ENCODE measurements around the gene HCRTR1.

The HCRTR1 gene

DNA sequence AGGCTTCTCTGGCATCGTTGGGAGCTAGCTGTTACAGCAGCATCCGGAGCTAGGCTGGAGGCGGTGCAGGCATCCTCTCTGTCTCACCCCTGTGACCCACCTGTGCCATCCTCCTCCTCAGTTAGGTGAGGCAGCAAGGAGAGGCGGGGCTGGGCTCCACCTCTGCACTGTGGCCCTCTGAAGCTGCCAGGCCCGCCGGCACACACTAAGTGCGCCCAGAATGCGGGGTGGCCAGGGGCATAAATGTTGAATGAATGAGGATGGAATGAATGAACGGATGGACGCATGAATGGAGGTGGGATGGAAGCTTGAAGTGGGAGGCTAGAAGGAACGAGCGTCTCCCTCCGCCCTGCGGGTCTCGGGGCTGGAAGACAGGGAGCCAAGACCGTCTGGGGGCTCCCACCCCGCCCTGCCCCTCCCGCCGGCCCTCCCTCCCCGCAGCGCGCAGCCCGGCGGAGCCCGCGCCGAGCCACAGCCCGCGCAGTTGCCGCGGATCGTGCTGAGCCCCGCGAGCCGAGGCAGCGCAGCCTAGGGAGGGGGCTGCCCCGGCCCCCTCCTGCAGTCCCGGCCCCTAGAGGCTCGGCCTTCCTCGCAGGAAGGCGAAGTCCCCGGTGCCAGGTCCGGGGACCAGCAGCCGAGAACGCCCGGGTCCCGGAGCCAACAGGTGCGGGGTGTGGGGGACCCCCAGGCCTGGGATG is at the start of gene HCRTR1:
Gene HCRTR1, plus strand, starts transcription at position 472 of the 698 bp plus-strand sequence. CDS start 1,504 bp downstream, outside the sequence.
- no peak for DNase-seq (ENCODE audit: low read depth)

DNA sequence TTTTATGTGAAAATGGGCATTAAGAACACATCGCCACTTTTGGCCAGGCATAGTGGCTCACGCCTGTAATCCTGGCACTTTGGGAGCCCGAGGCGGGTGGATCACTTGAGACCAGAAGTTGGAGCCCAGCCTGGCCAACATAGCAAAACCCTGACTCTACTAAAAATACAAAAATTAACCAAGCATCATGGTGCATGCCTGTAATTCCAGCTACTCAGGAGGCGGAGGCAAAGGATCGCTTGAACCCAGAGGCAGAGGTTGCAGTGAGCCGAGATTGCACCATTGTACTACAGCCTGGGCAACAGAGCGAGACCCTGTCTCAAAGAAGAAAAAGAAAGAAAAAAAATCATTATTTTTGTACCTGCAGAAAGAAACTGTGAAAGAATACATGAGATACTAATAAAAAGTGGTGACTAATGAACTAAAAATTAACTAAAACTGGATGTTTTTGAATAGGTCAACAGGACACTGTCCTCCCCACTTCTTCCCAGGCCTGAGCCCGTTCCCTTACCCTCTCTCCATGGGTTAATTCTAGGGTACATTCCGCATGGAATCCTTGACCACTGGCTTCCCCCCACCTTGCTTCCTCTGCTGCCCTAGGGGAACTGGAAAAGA is 49.4 kb upstream of the HCRTR1 start:
- no peak for DNase-seq (ENCODE audit: low read depth)

- no peak for DNase-seq (ENCODE audit: low read depth)
Observed at GRCh38 chr1:31568895-31569595, 48.4 kb upstream of the HCRTR1 start.

GRCh38 chr1:31569596-31570173 is 47.8 kb upstream of the HCRTR1 start:
- DNase-seq (ENCODE audit: low read depth): no peak

GRCh38 chr1:31570228-31570627 is 47.3 kb upstream of the HCRTR1 start:
- no peak for DNase-seq (ENCODE audit: low read depth)

DNA sequence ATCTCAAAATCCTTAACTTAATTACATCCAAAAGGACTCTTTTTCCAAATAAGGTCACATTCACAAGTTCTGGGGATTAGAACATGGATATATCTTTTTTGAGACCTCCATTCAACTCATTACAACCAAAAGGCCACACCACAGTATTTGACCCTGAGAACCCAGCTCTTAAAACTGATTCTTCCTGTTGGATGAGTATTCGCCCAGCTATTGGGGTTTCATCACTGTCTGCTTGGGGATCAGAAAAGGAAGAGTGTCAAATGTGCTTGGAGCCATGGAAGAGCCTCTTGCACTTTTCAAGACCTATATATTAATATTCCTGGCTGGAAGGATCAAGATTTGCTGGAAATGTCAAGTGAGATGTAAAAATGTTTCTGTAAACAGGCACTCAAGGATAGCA is 46.6 kb upstream of the HCRTR1 start:
- DNase-seq (ENCODE audit: low read depth): no peak

GRCh38 chr1:31571340-31572295 is 45.9 kb upstream of the HCRTR1 start:
- no peak for DNase-seq (ENCODE audit: low read depth)

GRCh38 chr1:31572323-31573104 is 45.0 kb upstream of the HCRTR1 start:
- DNase-seq (ENCODE audit: low read depth): no peak

DNA sequence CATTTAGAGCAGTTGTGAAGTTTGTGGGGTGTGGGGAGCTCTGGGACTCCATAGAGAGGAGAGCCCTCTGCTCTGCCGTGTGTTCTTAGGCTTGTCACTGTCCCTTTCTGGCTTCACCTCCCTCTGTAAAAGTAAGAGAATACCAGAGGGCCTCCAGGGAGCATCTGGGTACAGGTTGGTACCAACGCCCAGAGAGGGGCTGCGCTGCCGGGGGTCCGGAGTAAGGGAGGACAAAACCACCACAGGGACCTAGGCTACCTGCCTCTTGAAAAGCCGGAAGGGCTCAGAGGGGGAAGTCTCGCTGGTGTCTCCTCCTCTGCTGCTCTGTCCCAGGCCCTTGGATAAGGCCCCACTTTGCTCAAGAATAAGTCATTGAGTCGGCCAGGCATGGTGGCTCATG is 44.2 kb upstream of the HCRTR1 start:
- no peak for DNase-seq (ENCODE audit: low read depth)

DNA sequence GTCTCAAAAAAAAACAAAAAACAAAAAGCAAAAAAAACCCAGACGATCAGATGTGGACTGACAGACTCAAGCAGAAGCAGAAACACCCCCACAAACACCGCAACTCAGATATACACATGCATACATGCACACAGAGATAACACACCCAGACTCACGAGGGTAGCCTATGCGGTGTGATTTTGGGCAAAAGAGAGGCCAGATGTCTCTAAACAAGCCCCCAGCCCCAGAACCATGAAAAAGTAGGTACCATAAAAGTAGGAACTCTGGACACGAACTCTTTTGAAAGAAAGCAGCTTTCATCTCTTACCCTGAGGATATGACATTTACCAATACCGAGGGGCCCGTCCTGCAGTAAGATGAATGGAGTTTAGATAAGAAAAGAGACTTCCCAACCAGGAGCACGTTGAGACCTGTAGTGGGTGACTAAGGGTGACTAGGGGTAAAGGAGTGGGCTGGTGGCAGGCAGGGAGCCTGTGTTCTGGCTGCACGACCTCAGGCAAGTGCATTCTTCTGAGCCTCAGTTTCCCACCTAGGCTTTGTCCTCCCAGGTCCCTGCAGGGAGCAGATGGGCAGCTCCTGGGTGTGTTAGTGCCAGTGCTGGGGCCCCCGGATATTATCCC is 42.6 kb upstream of the HCRTR1 start:
- no peak for DNase-seq (ENCODE audit: low read depth)

GRCh38 chr1:31575369-31576140 is 41.9 kb upstream of the HCRTR1 start:
- DNase-seq (ENCODE audit: low read depth): no peak

GRCh38 chr1:31576201-31576669 is 41.3 kb upstream of the HCRTR1 start, which contains the start of gene TINAGL1:
Gene TINAGL1 (plus strand): TSS chr1:31576515. CDS start chr1:31577149, 634 bp downstream.
- no peak for DNase-seq (ENCODE audit: low read depth)

GRCh38 chr1:31576743-31577455 is 40.6 kb upstream of the HCRTR1 start:
- DNase-seq (ENCODE audit: low read depth): no peak

GRCh38 chr1:31577515-31578192 is 39.8 kb upstream of the HCRTR1 start:
- no peak for DNase-seq (ENCODE audit: low read depth)

DNA sequence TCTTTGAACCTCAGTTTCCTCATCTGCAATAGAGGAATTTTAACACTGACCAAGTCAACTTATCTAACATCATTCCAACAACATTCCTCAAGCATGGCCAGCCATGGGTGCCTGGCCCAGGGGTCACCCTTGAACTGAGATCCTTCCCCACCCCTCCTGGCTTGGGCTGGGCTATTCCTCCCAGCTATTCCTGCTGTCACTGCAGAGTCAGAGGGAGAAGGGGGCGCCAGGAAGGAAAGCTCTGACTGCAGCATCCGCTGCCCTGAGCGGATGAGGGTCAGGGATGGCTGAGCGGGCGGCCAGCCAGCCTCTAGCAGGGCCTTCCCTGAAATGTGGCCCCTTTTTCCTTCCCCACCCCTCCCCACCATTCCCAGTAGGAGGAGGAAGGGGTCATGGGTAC is 38.1 kb upstream of the HCRTR1 start:
- DNase-seq (ENCODE audit: low read depth): no peak

GRCh38 chr1:31580513-31580870 is 37.0 kb upstream of the HCRTR1 start:
- no peak for DNase-seq (ENCODE audit: low read depth)

DNA sequence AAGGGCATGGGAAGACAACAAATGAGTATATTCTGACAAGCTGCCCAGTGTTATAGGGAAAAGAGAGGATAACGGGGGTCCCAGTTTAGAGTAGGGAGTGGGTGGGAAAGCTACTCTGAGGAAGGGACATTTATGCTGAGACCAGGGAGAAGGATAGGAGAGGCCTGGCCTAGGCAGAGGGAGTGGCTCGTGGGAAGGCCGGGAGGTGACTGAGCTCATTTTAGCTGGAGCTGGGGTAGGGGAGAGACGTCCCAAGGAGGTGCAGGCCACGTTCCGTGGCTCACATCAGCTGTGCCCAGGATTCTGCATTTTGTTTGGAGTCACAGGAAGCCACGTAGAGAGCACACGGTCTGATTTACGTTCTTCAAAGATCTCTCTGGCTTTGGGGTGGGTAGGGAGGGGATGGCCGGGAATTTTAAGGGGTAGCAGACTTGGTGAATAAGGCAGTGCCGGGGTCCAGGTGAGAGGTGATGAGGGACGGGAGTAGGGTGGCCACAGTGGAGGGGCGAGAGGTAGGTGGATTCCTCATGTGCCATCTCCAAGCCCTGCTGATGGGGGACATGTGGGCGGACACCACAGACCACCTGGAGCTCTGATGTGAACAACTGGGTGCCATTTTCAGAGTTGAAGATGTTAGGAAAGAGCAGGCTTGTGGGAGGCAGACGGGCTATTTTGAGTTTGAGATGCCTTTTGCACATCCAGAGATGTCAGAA is 36.4 kb upstream of the HCRTR1 start:
- no peak for DNase-seq (ENCODE audit: low read depth)

Data from stimulated activated CD4-positive, alpha-beta T cell treated with anti-CD3 and anti-CD28 coated beads, Interleukin-2, amount 100 ng/mL, for 4 hours (primary cell).